K562 (cell line): ENCODE measurements around the gene DPM1. TPM values are rescaled to one million over a fixed set of nuclear protein-coding genes. Genes with fewer than 3 reads are reported as not detected.

Source experiments
- ARID2 ChIP-seq: fragments of 450-650 bp; IDR thresholded peaks from 2 replicates; pipeline ENCODE4 v1.6.1; 2017; ENCODE audit warnings: antibody characterized with exemption, mild to moderate bottlenecking
- ATF3 ChIP-seq, 2 experiments: fragments of 450-650 bp in 1 of 2; sonication (generic) in 1 of 2; formaldehyde crosslinking in 1 of 2; IDR thresholded peaks in 1 of 2; conservative IDR thresholded peaks in 1 of 2; 2 replicates each; pipeline versions ENCODE4 v1.6.1 to v1.8.1; 2016 to 2023; ENCODE audit warnings: mild to moderate bottlenecking in 2 of 2, moderate library complexity in 2 of 2, inconsistent platforms in 1 of 2, missing genetic modification reagents in 1 of 2
- CCNT2 ChIP-seq: IDR thresholded peaks from 2 replicates; pipeline ENCODE4 v1.6.1; 2011; ENCODE audit warnings: borderline replicate concordance, low read depth, mild to moderate bottlenecking, moderate library complexity, mixed read lengths, low read length; ENCODE audit not compliant: insufficient read length; ENCODE audit errors: extremely low read depth
- CTBP1 ChIP-seq: fragments of 450-650 bp; IDR thresholded peaks from 2 replicates; pipeline ENCODE4 v1.6.1; 2016; ENCODE audit warnings: borderline replicate concordance
- DPF2 ChIP-seq: fragments of 450-650 bp; IDR thresholded peaks from 2 replicates; pipeline ENCODE4 v1.6.1; 2016
- ETV1 ChIP-seq: fragments of 450-650 bp; conservative IDR thresholded peaks from 2 replicates; pipeline ENCODE4 v1.6.1; 2016; ENCODE audit warnings: missing genetic modification characterization, control low read depth, low read depth, missing compliant biosample characterization
- HDGF ChIP-seq: fragments of 450-650 bp; IDR thresholded peaks from 2 replicates; pipeline ENCODE4 v1.6.1; 2016
- HMBOX1 ChIP-seq: sonication (generic); IDR thresholded peaks from 2 replicates; pipeline ENCODE4 v1.6.1; 2016
- JUND ChIP-seq, 2 experiments: IDR thresholded peaks; 2 replicates in 1 of 2; 3 replicates in 1 of 2; pipeline ENCODE4 v1.6.1; 2011; ENCODE audit warnings: borderline replicate concordance in 2 of 2, low read depth in 2 of 2, low read length in 2 of 2, improper control_type of control experiment in 1 of 2, missing biosample characterization in 1 of 2, missing genetic modification characterization in 1 of 2, missing genetic modification reagents in 1 of 2
- LEF1 ChIP-seq: fragments of 450-650 bp; IDR thresholded peaks from 2 replicates; pipeline ENCODE4 v1.6.1; 2016; ENCODE audit warnings: mild to moderate bottlenecking
- MBD2 ChIP-seq: sonication (generic); IDR thresholded peaks from 2 replicates; pipeline ENCODE4 v1.6.1; 2016; ENCODE audit warnings: low read depth, borderline replicate concordance
- MEIS2 ChIP-seq: fragments of 450-650 bp; IDR thresholded peaks from 2 replicates; pipeline ENCODE4 v1.6.1; 2014; ENCODE audit warnings: mild to moderate bottlenecking; ENCODE audit not compliant: partially characterized antibody
- MLLT1 ChIP-seq, 2 experiments: fragments of 450-650 bp; IDR thresholded peaks; 2 replicates each; pipeline ENCODE4 v1.6.1; 2016
- NCOR1 ChIP-seq: fragments of 450-650 bp; IDR thresholded peaks from 2 replicates; pipeline ENCODE4 v1.6.1; 2016; ENCODE audit warnings: mild to moderate bottlenecking, moderate library complexity
- PBX2 ChIP-seq, 2 experiments: IDR thresholded peaks in 1 of 2; conservative IDR thresholded peaks in 1 of 2; 2 replicates each; pipeline ENCODE4 v1.6.1; 2016; ENCODE audit warnings: low read depth in 2 of 2, mild to moderate bottlenecking in 1 of 2, missing compliant biosample characterization in 1 of 2, missing genetic modification characterization in 1 of 2, moderate library complexity in 1 of 2
- RCOR1 ChIP-seq, 2 experiments: IDR thresholded peaks; 2 replicates each; pipeline ENCODE4 v1.6.1; 2012; ENCODE audit warnings: low read depth in 2 of 2, low read length in 2 of 2, borderline replicate concordance in 1 of 2, improper control_type of control experiment in 1 of 2
- polyA plus RNA-seq, 8 experiments: library from polyadenylated mRNA; depleted of rRNA in 4 of 8; stranded (reverse) in 5 of 8; unstranded in 3 of 8; fragments of >200 nt; fragmentation: Nextera tagmentation in 2 of 8; fragmentation: Illumina TruSeq in 1 of 8; extraction: Ambion mirVana in 2 of 8; extraction: Trizol in 1 of 8; gene quantifications; 2 replicates each; pipeline versions ENCODE4 v1.2.1 to v1.2.3, GENCODE V29; 2011 to 2014; ENCODE audit warnings: inconsistent platforms in 1 of 8, missing spikeins in 1 of 8
- total RNA-seq, 7 experiments: library from RNA; depleted of rRNA in 6 of 7; stranded (reverse); fragments of >200 nt in 6 of 7; fragmentation: Illumina TruSeq in 2 of 7; extraction: Trizol in 2 of 7; gene quantifications; 2 replicates each; pipeline versions ENCODE4 v1.2.1 to v1.2.3, GENCODE V29; 2011 to 2021; ENCODE audit warnings: low replicate concordance in 1 of 7

Gene DPM1
- total and polyA plus RNA-seq, 9 of the 15 experiments (the other 6 are each of a cell fraction or from before 2014, with no cell fraction given) = 75.2 to 190 (median 153) TPM

GRCh38 chr20:50913690-50914375 is 44.5 kb downstream of the DPM1 start (continued):
- TF ChIP-seq LEF1 (no peak), RCOR1 (IDR thresholded peaks at IDR 0.05; ENCODE audit: borderline replicate concordance in 1 of 2, low read depth in 2 of 2, low read length in 2 of 2) (peak in 1 of 2 experiments; percentile 69; a peak in 1 of 4 replicates), MBD2 (no peak), ATF3 (IDR thresholded peaks at IDR 0.05) (peak; percentile 30; the same call in 1 of the 2 replicates), ATF3 (CRISPR knock-in tag; conservative IDR thresholded peaks at IDR 0.05) (no peak), JUND (IDR thresholded peaks at IDR 0.05; ENCODE audit: borderline replicate concordance, low read depth, low read length) (peak; percentile 62; the same call in 1 of the 2 replicates), JUND (tag; IDR thresholded peaks at IDR 0.05; ENCODE audit: borderline replicate concordance, low read depth, low read length) (peak; percentile 39; the same call in 1 of the 3 replicates), CCNT2 (no peak), DPF2 (peak; percentile 52; the same call in 1 of the 2 replicates), NCOR1 (peak; percentile 14; the same call in 1 of the 2 replicates), ETV1 (no peak), MLLT1 (IDR thresholded peaks at IDR 0.05) (no peak), MEIS2 (peak; percentile 88), ARID2 (no peak), HMBOX1 (0 out of 2 replicates have a peak, but pooled peaks have one; percentile 23), CTBP1 (peak; percentile 55; the same call in 1 of the 2 replicates), HDGF (no peak), PBX2 (CRISPR knock-in tag; IDR thresholded peaks at IDR 0.05; ENCODE audit: low read depth) (no peak), PBX2 (tag; conservative IDR thresholded peaks at IDR 0.05; ENCODE audit: low read depth) (peak; percentile 81)
